Upper lobe of right lung (tissue), 1 donor: ENCODE results near the gene SLA2. TPM values are rescaled to one million over a fixed set of nuclear protein-coding genes. Genes with fewer than 3 reads are reported as not detected.

ENCODE experiments used
- ATAC-seq: fragments of 200-7000 bp; cut with Tn5 transposase; one replicate; pipeline ENCODE4 v1.9.1; 2020; ENCODE audit warnings: mild to moderate bottlenecking, moderate library complexity
- DNase-seq: peaks from one replicate; pipeline ENCODE4 v3.0.0-alpha.2; 2020
- H3K27ac ChIP-seq: fragments of 200-600 bp; one replicate; pipeline ENCODE4 v1.8.0; 2022
- H3K27me3 ChIP-seq: fragments of 200-600 bp; one replicate; pipeline ENCODE4 v1.8.0; 2022; ENCODE audit warnings: mild to moderate bottlenecking
- H3K36me3 ChIP-seq: fragments of 200-600 bp; one replicate; pipeline ENCODE4 v1.8.0; 2022
- H3K4me1 ChIP-seq: fragments of 200-600 bp; one replicate; pipeline ENCODE4 v1.8.0; 2022
- H3K4me3 ChIP-seq: fragments of 200-600 bp; one replicate; pipeline ENCODE4 v1.8.0; 2022; ENCODE audit warnings: mild to moderate bottlenecking
- H3K9me3 ChIP-seq: fragments of 200-600 bp; one replicate; pipeline ENCODE4 v1.8.0; 2022
- intact Hi-C: fragments of 100-400 bp; cut with DNase I; formaldehyde crosslinking; loops from one replicate; pipeline ENCODE4 v1.11.0; 2022
- total RNA-seq: library from RNA; stranded (reverse); fragmentation: NEBNext Ultra II Directional; extraction: Animal tissue kit (Norgen Biotek cat#: 25700); gene quantifications from one replicate; pipeline ENCODE4 v1.2.1, GENCODE V29; 2021
- TF ChIP-seq, protein P1 (sequence below): fragments of 200-600 bp; IDR thresholded peaks from one replicate; pipeline ENCODE4 v1.8.0; 2022; ENCODE audit warnings: antibody characterized with exemption
- donor health status: DM: no; HTN: yes; CAD: no; lungs with severe emphysema.

Gene SLA2
- total RNA-seq, 1 donor from 2014 or later: 1.9 TPM

DNA sequence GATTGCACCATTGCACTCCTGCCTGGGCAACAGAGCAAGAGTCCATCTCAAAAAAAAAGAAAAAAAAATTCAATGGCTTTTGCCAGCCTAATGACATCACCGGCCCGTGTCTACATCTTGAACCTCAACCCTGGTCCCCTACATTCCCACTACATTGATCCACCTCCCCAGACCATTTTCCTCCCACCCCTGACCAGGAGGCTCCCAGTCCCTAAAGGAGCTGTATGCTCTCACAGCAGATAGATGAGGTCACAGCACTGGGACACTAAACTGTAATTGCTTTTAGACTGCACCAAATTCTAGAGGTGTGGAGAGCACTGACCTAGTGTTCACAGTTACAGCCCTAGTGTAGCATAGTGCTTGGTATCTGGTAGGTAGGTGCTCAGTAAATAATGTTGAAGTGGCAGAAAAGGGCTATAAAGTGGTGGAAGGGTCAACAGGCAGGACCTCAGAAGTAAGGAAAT lies 61.9 kb downstream of the SLA2 start:
- Histone ChIP-seq H3K9me3 (no peaks in the 10 kb centered on the region), H3K4me1 (no peaks in the 10 kb centered on the region), H3K27me3 (no peaks in the 10 kb centered on the region), H3K4me3 (no peak overlapping the region), H3K27ac (no peak overlapping the region), H3K36me3 (peaks cover 27% of the 10 kb centered on the region)
- DNase-seq: no peak
- no peak for ATAC-seq
- intact Hi-C loops: no loop called here
- TF ChIP-seq, protein P1, sequence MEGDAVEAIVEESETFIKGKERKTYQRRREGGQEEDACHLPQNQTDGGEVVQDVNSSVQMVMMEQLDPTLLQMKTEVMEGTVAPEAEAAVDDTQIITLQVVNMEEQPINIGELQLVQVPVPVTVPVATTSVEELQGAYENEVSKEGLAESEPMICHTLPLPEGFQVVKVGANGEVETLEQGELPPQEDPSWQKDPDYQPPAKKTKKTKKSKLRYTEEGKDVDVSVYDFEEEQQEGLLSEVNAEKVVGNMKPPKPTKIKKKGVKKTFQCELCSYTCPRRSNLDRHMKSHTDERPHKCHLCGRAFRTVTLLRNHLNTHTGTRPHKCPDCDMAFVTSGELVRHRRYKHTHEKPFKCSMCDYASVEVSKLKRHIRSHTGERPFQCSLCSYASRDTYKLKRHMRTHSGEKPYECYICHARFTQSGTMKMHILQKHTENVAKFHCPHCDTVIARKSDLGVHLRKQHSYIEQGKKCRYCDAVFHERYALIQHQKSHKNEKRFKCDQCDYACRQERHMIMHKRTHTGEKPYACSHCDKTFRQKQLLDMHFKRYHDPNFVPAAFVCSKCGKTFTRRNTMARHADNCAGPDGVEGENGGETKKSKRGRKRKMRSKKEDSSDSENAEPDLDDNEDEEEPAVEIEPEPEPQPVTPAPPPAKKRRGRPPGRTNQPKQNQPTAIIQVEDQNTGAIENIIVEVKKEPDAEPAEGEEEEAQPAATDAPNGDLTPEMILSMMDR: no peak

DNA sequence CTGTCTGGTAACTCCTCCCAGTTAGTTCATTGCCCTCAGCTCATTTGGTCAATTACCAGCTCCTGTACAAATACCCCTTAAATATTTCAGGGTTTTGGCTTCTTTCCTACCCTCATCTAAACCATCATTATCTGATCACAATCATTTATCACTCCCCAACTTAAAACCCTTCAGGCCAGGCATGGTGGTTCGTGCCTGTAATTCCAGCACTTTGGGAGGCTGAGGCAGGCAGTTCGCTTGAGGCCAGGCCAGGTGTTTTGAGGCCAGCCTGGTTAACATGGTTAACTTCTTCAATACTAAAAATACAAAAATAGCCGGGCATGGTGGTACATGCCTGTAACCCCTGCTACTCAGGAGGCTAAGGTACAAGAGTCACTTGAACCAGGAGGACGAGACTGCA lies 63.2 kb downstream of the SLA2 start:
- intact Hi-C loops: no loop called here
- ATAC-seq (no peak), DNase-seq (no peak)
- H3K36me3 ChIP-seq: peaks cover 31% of the 10 kb centered on the region
- H3K27me3 ChIP-seq: no peaks in the 10 kb centered on the region
- TF ChIP-seq, protein P1: no peak
- no peak overlapping the region for H3K4me3 ChIP-seq
- no peaks in the 10 kb centered on the region for H3K4me1 ChIP-seq
- no peak overlapping the region for H3K27ac ChIP-seq
- H3K9me3 ChIP-seq: no peaks in the 10 kb centered on the region

DNA sequence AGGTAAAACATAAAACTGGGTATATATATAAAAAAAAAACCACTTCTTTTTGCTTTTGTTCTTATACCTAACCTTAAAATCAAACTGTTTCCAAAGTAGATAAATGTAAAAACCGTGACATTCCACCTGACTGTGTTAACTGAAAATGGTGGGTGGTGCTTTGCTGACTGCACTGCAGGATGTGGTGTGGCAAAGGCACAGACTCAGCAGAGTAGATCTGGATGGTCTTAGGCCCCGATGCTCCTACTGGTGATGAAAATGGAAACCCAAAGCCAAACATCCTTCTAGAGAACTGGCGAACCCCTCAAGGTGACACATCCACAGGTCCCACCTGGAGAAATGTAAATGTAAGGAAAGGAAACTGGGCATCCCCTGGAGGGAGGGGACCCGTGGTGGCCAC lies 63.7 kb downstream of the SLA2 start:
- intact Hi-C loops: no loop called here
- DNase-seq: no peak
- H3K9me3 ChIP-seq: no peaks in the 10 kb centered on the region
- H3K27me3 ChIP-seq: no peaks in the 10 kb centered on the region
- ATAC-seq: no peak
- TF ChIP-seq, protein P1: no peak
- no peaks in the 10 kb centered on the region for H3K4me1 ChIP-seq
- peaks cover 31% of the 10 kb centered on the region for H3K36me3 ChIP-seq
- no peak overlapping the region for H3K27ac ChIP-seq
- H3K4me3 ChIP-seq: no peak overlapping the region

DNA sequence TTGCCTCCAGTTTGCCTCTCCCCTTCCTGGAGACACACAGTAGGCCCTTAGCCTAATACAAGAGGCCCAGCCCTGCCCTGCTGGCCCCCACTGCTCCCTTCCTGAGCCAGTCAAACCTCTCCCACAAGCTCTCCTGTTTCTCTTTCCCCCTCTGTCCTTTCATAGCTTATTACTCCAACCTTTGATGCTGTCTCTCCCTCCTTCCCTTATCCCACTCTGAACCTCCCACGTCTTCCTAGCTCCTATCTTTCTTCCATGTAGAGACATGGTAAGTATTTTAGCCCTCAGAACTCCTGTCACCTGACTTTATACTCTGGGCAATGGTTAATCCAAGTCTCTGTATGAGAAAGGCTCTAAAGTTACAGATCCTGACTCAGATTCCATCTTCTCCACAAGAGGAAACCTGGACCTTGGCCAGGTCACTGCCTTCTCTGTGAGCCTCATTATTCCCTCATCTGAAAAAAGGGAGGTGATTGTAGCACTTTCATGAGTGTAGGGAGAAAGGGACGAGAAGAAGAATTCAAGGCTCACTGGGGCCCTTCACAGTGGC lies 65.9 kb downstream of the SLA2 start:
- DNase-seq (no peak), ATAC-seq (no peak)
- TF ChIP-seq, protein P1: no peak
- H3K4me1 ChIP-seq: peaks cover 12% of the 10 kb centered on the region
- H3K36me3 ChIP-seq: peaks cover 31% of the 10 kb centered on the region
- no peak overlapping the region for H3K27ac ChIP-seq
- H3K27me3 ChIP-seq: no peaks in the 10 kb centered on the region
- no peaks in the 10 kb centered on the region for H3K9me3 ChIP-seq
- H3K4me3 ChIP-seq: no peak overlapping the region
- intact Hi-C loops: no loop called here

DNA sequence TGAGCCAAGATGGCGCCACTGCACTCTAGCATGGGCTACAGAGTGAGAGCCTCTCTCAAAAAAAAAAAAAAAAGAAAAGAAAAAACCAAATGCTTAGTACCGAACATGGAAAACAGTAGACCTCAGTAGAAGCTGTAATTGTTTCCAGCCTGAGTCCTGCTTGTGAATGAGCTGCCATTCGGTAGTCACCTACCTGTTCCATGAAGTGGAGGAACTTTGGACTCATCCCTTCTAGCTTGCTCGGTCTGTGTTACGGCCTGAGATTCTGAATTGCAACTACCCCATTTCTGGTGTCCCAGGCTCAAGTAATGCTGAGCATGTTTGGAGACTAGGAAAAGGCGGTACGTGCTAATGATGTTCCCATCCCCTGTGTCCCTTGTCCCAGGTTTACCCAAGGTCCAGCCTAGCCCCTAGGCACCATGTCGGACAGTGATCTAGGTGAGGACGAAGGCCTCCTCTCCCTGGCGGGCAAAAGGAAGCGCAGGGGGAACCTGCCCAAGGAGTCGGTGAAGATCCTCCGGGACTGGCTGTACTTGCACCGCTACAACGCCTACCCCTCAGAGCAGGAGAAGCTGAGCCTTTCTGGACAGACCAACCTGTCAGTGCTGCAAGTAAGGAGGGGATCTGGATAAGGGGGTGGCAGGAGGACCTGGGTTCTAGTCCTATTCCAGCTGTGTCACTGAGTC lies 67.5 kb downstream of the SLA2 start:
- Histone ChIP-seq H3K27me3 (no peaks in the 10 kb centered on the region), H3K27ac (no peak overlapping the region), H3K4me3 (no peak overlapping the region), H3K9me3 (no peaks in the 10 kb centered on the region), H3K4me1 (peaks cover 13% of the 10 kb centered on the region), H3K36me3 (peaks cover 31% of the 10 kb centered on the region)
- TF ChIP-seq, protein P1: no peak
- intact Hi-C loops: no loop called here
- DNase-seq: no peak
- ATAC-seq: no peak
